GM12873 (cell line): ENCODE results near the gene P2RX6.

ENCODE experiments used
- CTCF ChIP-seq: IDR thresholded peaks from 2 replicates; pipeline ENCODE4 v1.5.1; 2012; ENCODE audit warnings: low read depth, mild to moderate bottlenecking, moderate library complexity, low read length, control low read depth; ENCODE audit not compliant: insufficient read depth; ENCODE audit errors: missing control alignments

The P2RX6 gene

GRCh38 chr22:21014726-21015465 is at the start of gene P2RX6:
P2RX6 (plus strand) TSS chr22:21015165; CDS start chr22:21015175, 10 bp downstream.
- TF ChIP-seq CTCF = no peak

DNA sequence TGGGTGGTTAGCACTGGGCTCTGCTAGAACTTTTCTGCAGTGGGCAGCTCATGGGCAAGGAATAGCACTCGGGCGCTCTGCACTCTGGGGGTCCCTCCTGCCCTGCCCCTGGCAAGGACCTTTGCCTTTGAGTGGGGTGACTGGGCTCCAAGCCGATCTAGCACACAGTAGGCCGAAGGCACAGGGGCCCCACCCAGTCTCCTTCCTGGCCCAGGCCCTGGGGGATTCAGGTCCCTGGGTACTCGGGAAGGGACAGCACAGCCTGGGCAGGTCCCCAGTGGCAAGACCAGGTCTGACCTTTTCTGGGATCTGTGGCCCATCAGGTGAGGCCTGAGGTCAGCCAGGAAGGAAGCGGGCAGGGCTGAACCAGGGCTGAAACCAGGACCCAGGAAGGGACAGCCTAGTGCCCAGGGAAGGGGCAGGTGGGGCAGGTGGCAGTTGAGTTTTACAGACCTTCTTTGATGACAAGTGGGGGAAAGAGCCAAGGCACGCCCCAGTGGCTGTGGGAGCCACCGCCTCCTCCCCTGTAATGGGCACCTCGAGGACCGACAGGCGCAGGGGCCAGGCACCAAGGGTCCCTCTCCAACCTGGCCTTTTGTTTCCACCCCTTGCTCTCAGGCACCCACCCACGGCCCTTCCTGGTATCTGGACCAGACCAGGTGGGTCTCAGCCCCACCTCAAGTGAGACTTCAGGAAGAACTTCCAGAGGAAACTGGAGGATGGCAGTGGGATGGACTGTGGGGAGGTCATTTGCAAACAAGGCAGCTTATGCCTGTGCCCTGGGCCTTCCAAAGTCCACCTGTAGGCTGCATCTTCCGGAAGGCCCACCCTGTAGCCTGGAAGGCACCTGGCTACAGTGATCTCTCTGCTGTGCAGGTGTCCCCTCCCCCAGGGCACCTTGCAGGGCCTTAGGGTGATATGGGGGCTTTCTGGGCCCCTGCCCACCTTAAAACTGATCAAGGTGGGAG is 48.8 kb upstream of the P2RX6 start:
- no peak for TF ChIP-seq CTCF

GRCh38 chr22:20966883-20967696 is 47.9 kb upstream of the P2RX6 start, which contains the start of gene AIFM3:
AIFM3 (plus strand) TSS chr22:20967255; CDS start chr22:20967945, 690 bp downstream.
- no peak for TF ChIP-seq CTCF

DNA sequence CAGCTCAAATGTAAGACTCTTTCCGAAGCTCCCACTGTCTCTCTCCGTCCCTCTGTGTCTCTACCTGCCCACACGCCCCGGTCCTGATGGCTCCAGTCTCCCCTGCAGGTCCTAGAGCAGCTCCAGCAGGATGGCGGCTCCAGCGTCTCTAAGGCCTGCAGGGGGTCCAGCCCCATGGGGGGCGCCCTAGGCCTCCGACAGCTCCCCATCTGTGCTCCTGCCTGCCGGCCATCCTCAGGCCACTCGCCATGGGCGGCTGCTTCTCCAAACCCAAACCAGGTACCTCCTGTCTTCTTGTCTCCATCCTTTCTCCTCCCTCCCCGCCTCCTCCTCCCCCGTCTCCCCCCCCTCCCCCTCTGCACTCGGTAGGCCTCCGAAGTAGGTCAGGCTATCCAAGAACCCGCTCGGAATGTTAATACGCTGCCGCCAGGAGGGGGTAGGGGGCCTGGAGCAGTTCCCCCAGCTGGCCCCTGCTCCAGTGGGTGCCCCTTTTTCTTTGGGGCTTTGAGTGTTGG is 47.2 kb upstream of the P2RX6 start:
- no peak for TF ChIP-seq CTCF

DNA sequence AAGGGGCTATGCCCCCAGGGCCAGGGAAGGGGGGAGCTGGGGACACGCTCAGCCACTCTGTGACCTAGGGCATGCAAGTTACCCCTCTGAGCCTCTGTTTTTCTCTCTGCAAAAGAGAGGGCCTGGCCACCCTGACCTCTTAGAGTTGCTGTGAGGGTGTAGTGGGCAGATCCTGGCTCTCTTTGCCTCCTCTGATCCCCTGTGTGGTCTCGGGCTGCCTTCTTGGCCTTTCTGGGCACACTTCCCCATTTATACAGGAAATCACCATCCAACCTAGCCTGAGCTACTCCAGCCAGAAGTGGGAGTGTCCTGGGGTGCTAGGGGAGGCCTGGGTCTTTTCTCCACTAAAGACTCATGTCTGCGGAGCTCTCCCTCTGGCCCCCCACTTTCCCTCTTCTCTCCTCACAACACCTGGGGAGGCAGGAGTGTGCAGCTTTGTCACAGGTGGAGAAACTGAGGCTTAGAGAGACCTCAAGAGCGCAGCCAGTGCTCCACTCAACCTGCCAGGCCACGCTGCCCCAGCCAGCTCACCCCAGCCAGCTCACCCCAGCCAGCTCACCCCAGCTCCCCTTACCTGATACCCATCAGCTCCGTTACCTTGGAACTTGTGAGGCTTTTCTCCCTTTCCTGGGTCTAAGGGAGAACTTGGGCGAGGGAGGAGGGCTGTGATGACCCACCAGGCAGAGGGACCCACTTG is 46.5 kb upstream of the P2RX6 start:
- TF ChIP-seq CTCF = no peak

DNA sequence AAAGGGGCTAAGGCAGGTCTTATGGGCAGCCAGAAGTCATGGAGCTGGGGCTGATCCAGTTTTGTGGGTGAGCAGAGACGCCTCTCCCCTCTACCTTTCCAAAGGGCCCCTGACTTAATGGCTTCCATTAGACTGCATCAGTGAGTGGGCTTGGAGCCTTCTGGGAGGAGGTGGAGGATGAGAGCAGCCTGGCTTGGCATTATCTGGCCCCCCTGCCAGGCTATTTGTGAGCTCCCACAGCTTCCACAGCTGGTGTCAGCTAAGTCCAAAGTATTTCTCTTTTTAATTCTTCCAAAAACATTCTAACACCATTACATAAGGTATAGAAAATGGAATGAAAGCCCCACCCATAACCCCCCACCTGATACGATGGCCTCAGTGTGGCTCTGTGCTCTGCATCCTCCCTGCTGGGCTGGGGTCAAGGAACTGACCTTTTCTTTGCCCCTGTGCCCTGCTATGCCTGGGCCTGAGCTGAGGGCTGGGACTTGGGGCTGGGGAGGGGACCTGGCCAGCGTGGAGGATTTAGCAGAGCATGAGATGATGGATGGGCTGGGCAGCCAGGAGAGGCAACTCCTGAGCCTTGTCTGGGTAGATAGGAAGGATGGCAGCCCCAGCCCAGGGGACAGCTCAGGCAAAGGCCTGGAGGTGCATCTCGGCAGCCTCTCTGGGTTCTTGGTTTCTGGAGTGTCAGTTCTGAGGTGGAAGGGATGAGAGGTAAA is 43.9 kb upstream of the P2RX6 start:
- TF ChIP-seq CTCF = no peak
